WTC11 (cell line): ENCODE results near the gene STKLD1.

Experiments
- CBFB ChIP-seq: sonication (generic); formaldehyde crosslinking; IDR thresholded peaks from 2 replicates; pipeline ENCODE4 v1.8.1; 2022; ENCODE audit warnings: mild to moderate bottlenecking, low read depth, missing genetic modification reagents
- CREB1 ChIP-seq: sonication (generic); formaldehyde crosslinking; IDR thresholded peaks from 2 replicates; pipeline ENCODE4 v1.8.0; 2023; ENCODE audit warnings: mild to moderate bottlenecking, missing genetic modification reagents
- ESRRA ChIP-seq: sonication (generic); formaldehyde crosslinking; IDR thresholded peaks from 2 replicates; pipeline ENCODE4 v1.8.1; 2022; ENCODE audit warnings: mild to moderate bottlenecking, missing genetic modification reagents, borderline replicate concordance
- NFYB ChIP-seq: sonication (generic); formaldehyde crosslinking; conservative IDR thresholded peaks from 2 replicates; pipeline ENCODE4 v1.8.0; 2022; ENCODE audit warnings: low read depth, missing genetic modification reagents
- TEAD1 ChIP-seq: sonication (generic); formaldehyde crosslinking; IDR thresholded peaks from 2 replicates; pipeline ENCODE4 v1.8.0; 2022; ENCODE audit warnings: mild to moderate bottlenecking, missing genetic modification reagents
- ZBTB21 ChIP-seq: sonication (generic); formaldehyde crosslinking; IDR thresholded peaks from 2 replicates; pipeline ENCODE4 v1.8.1; 2023; ENCODE audit warnings: mild to moderate bottlenecking, missing genetic modification reagents, borderline replicate concordance
- ZNF317 ChIP-seq: sonication (generic); formaldehyde crosslinking; IDR thresholded peaks from 2 replicates; pipeline ENCODE4 v1.8.1; 2023; ENCODE audit warnings: low read depth, mild to moderate bottlenecking, moderate library complexity, missing genetic modification reagents, borderline replicate concordance
- TF ChIP-seq, protein P1 (sequence below): sonication (generic); formaldehyde crosslinking; IDR thresholded peaks from 2 replicates; pipeline ENCODE4 v1.8.1; 2023; ENCODE audit warnings: mild to moderate bottlenecking, moderate library complexity, missing genetic modification reagents
- TF ChIP-seq, protein P2 (sequence below): sonication (generic); formaldehyde crosslinking; IDR thresholded peaks from 2 replicates; pipeline ENCODE4 v1.8.1; 2022; ENCODE audit warnings: low read depth, missing genetic modification reagents, borderline replicate concordance
- TF ChIP-seq, protein P3 (sequence below): fragments of 200-600 bp; IDR thresholded peaks from 2 replicates; pipeline ENCODE4 v1.8.0; 2022; ENCODE audit warnings: antibody characterized with exemption
- TF ChIP-seq, protein P4 (sequence below): sonication (generic); formaldehyde crosslinking; IDR thresholded peaks from 2 replicates; pipeline ENCODE4 v1.8.1; 2022; ENCODE audit warnings: mild to moderate bottlenecking, missing genetic modification reagents, moderate library complexity, borderline replicate concordance
- TF ChIP-seq, protein P5 (sequence below): sonication (generic); formaldehyde crosslinking; IDR thresholded peaks from 2 replicates; pipeline ENCODE4 v1.8.1; 2023; ENCODE audit warnings: mild to moderate bottlenecking, missing genetic modification reagents, moderate library complexity
- TF ChIP-seq, protein P6 (sequence below): sonication (generic); formaldehyde crosslinking; IDR thresholded peaks from 2 replicates; pipeline ENCODE4 v1.8.0; 2022; ENCODE audit warnings: mild to moderate bottlenecking, missing genetic modification reagents

DNA sequence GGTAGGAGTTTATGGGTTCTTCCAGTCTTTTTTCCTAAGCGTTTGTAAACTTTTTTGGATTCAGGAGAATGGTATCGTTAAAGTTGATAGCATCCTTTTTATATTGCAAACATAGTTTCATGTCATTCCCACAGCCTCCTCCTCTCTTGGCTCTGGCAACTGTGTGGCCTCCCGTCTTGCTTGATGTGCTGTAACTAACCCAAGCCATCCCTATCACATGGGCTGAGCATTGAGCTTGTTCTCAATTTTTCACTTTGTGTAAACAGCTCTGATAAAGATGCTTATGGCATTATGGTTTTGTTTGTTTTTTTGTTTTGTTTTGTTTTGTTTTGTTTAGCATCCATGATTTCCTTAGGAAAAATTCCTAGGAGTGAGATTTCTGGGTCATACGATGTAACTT lies 4.6 kb downstream of the STKLD1 start:
- TF ChIP-seq, protein P1, sequence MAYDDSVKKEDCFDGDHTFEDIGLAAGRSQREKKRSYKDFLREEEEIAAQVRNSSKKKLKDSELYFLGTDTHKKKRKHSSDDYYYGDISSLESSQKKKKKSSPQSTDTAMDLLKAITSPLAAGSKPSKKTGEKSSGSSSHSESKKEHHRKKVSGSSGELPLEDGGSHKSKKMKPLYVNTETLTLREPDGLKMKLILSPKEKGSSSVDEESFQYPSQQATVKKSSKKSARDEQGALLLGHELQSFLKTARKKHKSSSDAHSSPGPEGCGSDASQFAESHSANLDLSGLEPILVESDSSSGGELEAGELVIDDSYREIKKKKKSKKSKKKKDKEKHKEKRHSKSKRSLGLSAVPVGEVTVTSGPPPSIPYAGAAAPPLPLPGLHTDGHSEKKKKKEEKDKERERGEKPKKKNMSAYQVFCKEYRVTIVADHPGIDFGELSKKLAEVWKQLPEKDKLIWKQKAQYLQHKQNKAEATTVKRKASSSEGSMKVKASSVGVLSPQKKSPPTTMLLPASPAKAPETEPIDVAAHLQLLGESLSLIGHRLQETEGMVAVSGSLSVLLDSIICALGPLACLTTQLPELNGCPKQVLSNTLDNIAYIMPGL = no peak
- TF ChIP-seq CREB1 (no peak), TEAD1 (CRISPR knock-in tag) (no peak), NFYB (CRISPR knock-in tag) (no peak), CBFB (CRISPR knock-in tag) (no peak), ZBTB21 (CRISPR knock-in tag) (no peak), ZNF317 (CRISPR knock-in tag) (no peak), ESRRA (CRISPR knock-in tag) (no peak)
- TF ChIP-seq, protein P2, sequence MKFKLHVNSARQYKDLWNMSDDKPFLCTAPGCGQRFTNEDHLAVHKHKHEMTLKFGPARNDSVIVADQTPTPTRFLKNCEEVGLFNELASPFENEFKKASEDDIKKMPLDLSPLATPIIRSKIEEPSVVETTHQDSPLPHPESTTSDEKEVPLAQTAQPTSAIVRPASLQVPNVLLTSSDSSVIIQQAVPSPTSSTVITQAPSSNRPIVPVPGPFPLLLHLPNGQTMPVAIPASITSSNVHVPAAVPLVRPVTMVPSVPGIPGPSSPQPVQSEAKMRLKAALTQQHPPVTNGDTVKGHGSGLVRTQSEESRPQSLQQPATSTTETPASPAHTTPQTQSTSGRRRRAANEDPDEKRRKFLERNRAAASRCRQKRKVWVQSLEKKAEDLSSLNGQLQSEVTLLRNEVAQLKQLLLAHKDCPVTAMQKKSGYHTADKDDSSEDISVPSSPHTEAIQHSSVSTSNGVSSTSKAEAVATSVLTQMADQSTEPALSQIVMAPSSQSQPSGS (CRISPR knock-in tag) = no peak
- TF ChIP-seq, protein P3, sequence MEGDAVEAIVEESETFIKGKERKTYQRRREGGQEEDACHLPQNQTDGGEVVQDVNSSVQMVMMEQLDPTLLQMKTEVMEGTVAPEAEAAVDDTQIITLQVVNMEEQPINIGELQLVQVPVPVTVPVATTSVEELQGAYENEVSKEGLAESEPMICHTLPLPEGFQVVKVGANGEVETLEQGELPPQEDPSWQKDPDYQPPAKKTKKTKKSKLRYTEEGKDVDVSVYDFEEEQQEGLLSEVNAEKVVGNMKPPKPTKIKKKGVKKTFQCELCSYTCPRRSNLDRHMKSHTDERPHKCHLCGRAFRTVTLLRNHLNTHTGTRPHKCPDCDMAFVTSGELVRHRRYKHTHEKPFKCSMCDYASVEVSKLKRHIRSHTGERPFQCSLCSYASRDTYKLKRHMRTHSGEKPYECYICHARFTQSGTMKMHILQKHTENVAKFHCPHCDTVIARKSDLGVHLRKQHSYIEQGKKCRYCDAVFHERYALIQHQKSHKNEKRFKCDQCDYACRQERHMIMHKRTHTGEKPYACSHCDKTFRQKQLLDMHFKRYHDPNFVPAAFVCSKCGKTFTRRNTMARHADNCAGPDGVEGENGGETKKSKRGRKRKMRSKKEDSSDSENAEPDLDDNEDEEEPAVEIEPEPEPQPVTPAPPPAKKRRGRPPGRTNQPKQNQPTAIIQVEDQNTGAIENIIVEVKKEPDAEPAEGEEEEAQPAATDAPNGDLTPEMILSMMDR = no peak
- TF ChIP-seq, protein P4, sequence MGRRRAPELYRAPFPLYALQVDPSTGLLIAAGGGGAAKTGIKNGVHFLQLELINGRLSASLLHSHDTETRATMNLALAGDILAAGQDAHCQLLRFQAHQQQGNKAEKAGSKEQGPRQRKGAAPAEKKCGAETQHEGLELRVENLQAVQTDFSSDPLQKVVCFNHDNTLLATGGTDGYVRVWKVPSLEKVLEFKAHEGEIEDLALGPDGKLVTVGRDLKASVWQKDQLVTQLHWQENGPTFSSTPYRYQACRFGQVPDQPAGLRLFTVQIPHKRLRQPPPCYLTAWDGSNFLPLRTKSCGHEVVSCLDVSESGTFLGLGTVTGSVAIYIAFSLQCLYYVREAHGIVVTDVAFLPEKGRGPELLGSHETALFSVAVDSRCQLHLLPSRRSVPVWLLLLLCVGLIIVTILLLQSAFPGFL (CRISPR knock-in tag) = no peak
- TF ChIP-seq, protein P5, sequence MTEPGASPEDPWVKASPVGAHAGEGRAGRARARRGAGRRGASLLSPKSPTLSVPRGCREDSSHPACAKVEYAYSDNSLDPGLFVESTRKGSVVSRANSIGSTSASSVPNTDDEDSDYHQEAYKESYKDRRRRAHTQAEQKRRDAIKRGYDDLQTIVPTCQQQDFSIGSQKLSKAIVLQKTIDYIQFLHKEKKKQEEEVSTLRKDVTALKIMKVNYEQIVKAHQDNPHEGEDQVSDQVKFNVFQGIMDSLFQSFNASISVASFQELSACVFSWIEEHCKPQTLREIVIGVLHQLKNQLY = no peak
- TF ChIP-seq, protein P6, sequence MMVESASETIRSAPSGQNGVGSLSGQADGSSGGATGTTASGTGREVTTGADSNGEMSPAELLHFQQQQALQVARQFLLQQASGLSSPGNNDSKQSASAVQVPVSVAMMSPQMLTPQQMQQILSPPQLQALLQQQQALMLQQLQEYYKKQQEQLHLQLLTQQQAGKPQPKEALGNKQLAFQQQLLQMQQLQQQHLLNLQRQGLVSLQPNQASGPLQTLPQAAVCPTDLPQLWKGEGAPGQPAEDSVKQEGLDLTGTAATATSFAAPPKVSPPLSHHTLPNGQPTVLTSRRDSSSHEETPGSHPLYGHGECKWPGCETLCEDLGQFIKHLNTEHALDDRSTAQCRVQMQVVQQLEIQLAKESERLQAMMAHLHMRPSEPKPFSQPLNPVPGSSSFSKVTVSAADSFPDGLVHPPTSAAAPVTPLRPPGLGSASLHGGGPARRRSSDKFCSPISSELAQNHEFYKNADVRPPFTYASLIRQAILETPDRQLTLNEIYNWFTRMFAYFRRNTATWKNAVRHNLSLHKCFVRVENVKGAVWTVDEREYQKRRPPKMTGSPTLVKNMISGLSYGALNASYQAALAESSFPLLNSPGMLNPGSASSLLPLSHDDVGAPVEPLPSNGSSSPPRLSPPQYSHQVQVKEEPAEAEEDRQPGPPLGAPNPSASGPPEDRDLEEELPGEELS (CRISPR knock-in tag) = no peak
